Right ventricle myocardium inferior (tissue), 1 donor: ENCODE results near the gene PDCL3. TPM values are rescaled to one million over a fixed set of nuclear protein-coding genes. Genes with fewer than 3 reads are reported as not detected.

Experiments used
- ATAC-seq: fragments of 200-7000 bp; cut with Tn5 transposase; one replicate; pipeline ENCODE4 v1.9.1; 2020; ENCODE audit warnings: mild to moderate bottlenecking, moderate library complexity
- DNase-seq: peaks from one replicate; pipeline ENCODE4 v3.0.0; 2021; ENCODE audit errors: missing footprints
- intact Hi-C: fragments of 100-400 bp; cut with DNase I; formaldehyde crosslinking; loops from one replicate; pipeline ENCODE4 v1.11.0; 2022
- long read RNA-seq: library from polyadenylated mRNA; unstranded; transcript quantifications from one replicate; pipeline ENCODE4 v2.0.0, GENCODE V29; 2021
- total RNA-seq: library from RNA; stranded (reverse); fragmentation: NEBNext Ultra II Directional; extraction: Animal tissue kit (Norgen Biotek cat#: 25700); gene quantifications from one replicate; pipeline ENCODE4 v1.2.1, GENCODE V29; 2021
- donor health status: DM: no; HTN: yes; CAD: no; lungs with severe emphysema.

Gene PDCL3
- total RNA-seq: 29.2 TPM
- long read RNA-seq, transcript PDCL3-201 (6 exons, 1,337 nt): major isoform, 17 of 19 reads
- long read RNA-seq, partial matches to known transcripts: 1 of 19 reads
- long read RNA-seq, other reads (novel, unspliced or antisense): 1 of 19 reads

DNA sequence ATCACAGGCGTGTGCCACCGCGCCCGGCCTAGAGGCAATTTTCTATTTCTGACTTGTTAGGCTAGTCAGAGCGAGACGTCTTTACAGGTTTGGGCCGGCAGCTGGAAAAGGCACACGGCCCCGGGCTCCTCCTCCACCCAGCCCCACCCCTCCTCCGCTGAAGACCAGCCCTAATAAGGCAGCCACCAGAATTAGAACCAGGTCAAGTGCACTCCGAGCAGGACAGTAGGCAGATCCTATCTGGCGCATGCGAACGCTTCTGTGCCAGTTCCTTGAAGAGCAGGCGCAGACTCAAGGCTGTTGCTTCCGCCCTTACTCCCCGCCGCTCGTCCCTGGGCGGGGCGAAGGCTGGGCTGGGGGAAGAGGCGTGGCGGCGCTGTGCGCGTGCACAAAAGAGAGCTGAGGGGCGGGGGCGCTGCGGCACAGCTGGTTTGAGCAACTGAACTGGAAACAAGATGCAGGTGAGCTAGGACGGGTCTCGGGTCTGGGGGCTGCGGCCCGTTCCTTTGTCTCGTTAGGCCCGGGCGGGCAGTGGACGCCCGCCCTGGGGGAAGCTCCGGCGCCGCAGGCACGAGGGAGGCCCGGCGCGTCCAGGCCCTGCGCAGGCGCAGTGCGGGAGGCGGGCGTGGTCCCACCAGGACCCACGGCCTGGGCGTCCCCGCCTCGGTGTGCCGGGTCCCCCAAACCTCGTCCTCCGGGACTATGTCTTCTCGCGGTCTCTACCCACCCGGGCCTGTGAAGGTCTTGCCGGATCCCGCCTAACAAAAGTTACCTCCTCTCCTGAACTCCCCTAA is at the start of gene PDCL3:
Gene PDCL3 (plus strand): TSS at position 381 of the 794 bp plus-strand sequence. CDS start 75 bp downstream, at position 456.
- DNase-seq: peak; percentile 98
- intact Hi-C loops: loop anchor here (5.0 to 10.0 kb wide), 2 partner anchors 146 to 592 kb away; partner anchors contain the start of genes CHST10 and TBC1D8
- ATAC-seq: peak; percentile 98

DNA sequence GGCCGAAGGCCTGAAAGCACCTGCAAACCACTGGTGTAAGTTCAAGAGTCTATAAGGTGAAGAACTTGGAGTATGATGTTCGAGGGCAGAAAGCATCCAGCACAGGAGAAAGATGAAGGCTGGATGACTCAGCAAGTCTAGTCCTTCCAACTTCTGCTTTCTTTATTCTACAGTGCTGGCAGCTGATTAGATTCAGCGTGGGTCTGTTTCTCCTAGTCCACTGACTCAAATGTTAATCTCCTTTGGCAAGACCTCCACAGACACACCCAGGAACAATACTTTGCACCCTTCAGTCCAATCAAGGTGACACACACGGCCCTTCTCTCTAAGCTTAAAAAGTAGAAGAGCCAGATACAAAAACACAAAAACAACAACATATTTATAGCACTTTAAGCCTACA is 49.1 kb upstream of the PDCL3 start:
- DNase-seq (no peak), ATAC-seq (no peak)
- intact Hi-C loops: no loop called here

DNA sequence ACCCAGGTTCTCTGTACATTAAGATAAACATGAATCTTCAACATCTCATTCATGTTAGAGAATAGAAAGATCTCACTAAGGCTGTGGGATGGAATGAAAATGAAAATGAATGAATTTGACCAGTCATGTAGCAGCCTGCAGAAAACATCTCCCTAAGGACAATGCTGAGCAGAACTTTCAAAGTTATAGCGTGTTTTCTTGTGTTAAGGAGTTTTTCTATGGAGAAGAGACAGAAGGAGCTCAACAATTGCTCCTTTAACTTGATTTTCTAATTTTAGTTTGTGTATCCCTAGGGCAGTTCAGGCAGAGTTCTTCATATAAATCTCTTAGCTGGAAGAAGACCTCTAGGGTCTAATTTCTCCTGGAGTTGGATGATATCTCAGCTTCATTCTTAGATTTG is 45.2 kb upstream of the PDCL3 start:
- no peak for ATAC-seq
- no peak for DNase-seq
- intact Hi-C loops: no loop called here

DNA sequence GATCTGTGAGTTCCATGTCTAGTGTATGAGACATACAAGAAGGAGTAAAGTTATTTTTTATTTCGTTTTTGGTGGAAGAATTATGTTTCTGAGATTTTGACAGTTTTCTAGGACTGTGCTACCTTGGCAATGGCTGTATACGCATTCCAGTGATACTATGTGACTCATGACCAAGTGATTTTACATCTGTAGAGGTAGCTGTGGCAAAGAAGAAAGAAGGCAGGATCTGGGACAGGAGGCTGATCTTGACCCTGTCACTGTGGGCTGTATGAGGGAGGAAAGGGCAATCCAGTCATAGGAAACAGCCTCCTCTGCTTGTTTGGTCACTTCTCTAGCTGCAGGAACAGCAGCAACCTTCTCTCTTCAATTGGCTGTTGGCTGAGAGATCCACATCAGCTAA is 44.0 kb upstream of the PDCL3 start:
- DNase-seq (no peak), ATAC-seq (no peak)
- intact Hi-C loops: no loop called here

DNA sequence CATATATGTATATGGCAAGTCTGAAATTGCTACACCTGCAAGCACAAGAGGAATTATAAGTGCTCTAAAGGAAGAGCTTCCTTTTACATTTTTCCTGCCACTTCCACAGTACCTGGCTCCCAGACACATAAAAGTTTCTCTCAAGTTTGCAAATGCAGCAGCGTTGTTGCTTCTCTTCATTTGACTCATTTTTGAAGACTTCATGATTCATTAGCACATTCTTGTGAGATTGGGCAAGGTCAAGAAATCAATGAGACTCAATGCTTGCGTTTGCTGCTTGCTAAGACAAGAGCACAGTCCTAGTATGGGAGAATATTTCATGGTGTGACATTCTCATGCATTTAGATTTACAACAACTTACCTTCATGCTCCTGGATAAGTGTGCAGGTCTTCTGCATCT is 42.6 kb upstream of the PDCL3 start:
- ATAC-seq: no peak
- intact Hi-C loops: no loop called here
- DNase-seq: no peak

DNA sequence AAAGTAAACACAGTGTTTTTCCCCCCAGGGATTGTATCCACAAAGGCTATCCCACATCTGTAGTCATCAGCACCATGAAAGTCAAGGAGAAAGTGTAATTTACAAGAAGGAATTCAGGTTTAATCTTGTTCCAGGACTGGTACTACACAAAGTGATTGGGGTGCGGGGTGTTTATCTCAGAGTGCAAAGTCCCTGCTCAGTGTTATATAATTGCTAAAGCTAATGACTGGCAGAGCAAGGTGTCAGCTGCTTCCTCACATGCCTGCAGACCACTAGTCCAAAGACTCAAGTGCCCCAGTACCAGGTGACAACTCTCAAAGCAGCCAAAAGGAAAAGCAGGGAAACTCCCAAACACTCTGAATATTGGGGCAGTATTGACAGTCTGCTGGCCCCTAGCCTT is 40.4 kb upstream of the PDCL3 start:
- DNase-seq: no peak
- intact Hi-C loops: no loop called here
- no peak for ATAC-seq

DNA sequence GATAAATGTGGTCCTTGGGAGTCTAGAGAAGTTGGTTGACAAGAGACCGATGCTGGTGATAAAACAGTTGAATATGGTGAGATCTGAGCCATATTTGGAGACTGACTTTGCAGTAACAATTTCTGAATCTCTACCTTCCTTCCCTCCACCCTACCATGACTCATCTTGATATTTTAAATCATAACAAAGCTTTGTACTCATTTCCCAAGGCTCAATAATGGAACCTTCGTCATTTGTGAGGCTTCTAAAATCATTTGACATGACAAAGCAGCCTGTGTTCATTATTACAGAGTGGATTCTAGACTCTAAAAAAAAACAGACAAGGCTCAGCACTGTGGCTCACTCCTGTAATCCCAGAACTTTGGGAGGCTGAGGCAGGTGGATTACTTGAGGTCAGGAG is 38.5 kb upstream of the PDCL3 start:
- no peak for DNase-seq
- intact Hi-C loops: no loop called here
- ATAC-seq: no peak

DNA sequence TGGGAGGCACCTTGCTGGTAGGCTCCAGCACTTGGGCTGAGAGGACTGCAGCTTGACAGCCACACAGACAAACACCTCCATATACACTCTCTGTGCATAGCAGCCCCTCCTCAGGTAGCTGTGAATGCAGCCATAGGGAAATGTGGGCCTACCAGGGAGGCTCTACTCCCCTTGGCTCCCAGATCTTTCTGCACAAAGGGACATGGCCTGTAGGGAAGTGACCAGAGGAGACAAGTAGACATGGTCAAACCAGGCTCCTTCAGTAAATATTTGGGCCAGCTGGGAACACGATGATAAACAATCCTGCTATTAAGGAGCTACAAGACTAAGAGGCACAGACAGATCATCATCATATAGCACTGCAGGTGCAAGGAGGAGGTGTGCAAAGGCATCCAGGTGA is 35.9 kb upstream of the PDCL3 start:
- no peak for ATAC-seq
- no peak for DNase-seq
- intact Hi-C loops: no loop called here

DNA sequence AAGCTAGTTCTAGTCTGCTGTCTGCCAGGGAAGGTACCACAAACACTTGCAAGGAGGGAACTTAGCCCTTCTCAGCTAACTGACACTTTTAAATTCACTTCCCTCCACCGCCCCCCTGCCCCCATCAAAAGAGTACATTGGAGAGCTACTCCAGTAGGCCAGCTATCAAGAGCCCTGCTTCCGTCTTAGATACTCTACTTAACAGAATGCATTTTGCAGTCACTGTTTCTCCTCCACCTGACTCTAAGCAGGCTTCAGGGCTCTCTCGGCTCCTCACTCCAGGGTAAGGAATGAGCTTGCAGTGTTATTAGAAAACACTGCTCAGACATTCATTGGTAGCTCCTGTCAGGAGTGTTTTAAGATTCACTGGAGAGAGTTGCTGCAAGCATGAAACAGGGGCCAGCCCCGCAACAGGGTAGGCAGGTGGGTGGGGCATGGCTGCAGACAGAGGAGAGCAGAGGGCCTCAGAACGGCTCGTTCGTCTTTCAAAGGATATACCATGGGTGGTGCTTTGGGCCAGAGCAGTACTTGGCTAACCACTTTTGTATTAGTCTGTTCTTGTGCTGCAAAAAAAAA is 35.3 kb upstream of the PDCL3 start:
- DNase-seq (no peak), ATAC-seq (no peak)
- intact Hi-C loops: no loop called here

DNA sequence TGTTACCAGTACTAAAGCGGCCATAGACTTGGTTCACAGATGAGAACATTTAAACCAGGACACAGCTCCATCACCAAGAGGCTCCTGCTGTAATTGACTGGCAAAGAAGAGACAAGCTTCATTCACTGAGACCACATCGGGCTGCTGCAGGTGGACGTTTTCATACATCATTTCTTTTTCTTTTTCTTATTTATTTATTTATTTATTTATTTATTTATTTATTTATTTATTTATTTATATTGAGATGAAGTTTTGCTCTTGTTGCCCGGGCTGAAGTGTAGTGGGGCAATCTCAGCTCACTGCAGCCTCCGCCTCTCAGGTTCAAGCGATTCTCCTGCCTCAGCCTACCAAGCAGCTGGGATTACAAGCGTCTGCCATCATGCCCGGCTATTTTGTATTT is 33.6 kb upstream of the PDCL3 start:
- intact Hi-C loops: no loop called here
- DNase-seq: no peak
- no peak for ATAC-seq

DNA sequence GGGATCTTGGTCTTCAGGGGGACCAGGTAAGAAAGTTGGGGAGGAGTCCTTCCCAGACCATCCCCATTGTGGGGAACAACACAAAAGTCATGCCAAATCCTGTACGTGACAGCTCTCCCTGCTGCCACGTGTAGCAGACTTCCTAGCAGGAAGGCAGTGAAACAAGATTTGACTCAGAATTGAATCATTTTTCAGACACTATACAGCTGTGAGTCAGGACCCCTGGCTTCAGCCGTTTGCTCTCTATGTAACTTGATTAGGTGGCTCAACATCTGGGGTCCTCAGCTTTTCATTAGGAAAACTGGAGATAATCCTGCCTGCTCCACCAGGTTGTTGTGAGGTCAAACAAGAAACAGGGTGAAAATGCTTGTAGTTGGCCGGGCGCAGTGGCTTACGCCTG is 32.9 kb upstream of the PDCL3 start:
- ATAC-seq: no peak
- no peak for DNase-seq
- intact Hi-C loops: no loop called here

DNA sequence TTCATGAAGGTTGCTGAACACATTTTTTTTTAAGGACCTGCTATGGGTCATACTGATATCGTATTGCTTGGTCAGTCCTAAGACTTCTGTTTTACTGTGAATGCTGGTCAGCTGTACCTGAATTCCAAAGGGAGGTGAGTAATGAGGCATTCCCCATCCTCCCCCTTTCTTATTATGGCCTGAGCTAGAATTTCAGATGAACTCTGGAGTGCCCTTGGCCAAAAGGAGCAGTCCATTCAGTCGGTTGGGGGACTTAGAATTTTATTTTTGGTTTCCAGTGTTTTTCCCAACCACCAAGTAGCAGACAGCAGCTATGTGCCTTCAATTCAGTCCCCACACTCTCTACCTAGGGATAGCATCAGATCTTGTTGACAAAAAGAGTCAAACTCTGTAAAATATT is 26.9 kb upstream of the PDCL3 start:
- intact Hi-C loops: no loop called here
- no peak for ATAC-seq
- no peak for DNase-seq

DNA sequence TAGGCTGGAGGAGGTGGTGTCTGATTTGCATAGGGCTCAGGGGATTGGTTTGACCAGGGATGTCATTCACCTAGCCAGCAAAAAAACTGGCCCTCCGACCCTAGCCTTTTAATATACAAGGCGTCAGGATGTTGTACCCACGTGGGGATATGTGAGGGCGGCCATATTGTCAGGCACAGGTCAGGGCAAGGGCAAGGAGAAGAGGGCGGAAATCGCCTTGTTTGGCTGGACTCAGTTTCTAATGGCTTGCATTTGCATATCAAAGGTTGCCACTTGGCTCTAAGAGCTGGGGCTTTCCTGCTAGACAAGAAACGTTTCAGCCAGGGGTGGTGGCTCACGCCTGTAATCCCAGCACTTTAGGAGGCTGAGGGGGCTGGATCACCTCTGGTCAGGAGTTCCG is 24.9 kb upstream of the PDCL3 start:
- intact Hi-C loops: no loop called here
- ATAC-seq: no peak
- DNase-seq: no peak

DNA sequence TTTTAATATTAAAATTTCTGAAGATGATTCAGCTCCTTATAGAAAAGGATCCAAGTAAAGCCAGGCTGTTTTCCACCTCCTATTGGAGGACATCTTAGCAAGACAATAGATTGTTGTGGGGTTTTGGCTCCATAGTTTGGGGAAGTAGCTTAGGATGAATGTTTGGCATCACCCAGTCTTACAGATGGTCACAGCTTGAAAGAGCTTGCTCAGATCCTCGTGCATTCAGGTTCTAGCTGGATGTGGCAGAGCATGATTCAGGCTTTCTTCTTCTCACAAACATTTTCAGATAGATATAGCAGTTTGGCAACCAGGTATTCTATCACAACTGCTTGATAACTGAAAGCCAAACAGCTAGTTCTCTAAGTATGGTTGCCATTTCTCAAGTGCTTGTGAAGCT is 23.6 kb upstream of the PDCL3 start:
- ATAC-seq: no peak
- intact Hi-C loops: no loop called here

DNA sequence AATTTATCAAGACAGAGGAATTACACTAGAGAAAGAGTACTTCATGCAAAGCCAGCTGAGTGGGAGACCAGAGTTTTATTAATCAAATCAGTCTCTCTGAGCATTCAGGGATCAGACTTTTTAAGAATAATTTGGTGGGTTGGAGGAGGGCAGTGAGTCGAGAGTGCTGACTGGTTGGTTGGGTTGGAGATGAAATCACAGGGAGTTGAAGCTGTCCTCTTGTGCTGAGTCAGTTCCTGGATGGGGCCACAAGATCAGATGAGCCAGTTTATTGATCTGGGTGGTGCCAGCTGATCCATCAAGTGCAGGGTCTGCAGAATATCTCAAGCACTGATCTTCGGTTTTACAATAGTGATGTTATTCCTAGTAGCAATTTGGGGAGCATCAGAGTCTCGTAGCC is 21.4 kb upstream of the PDCL3 start:
- ATAC-seq: no peak
- no peak for DNase-seq
- intact Hi-C loops: no loop called here

More for the DNA sequence above, 23.6 kb upstream of the PDCL3 start:
- no peak for DNase-seq

DNA sequence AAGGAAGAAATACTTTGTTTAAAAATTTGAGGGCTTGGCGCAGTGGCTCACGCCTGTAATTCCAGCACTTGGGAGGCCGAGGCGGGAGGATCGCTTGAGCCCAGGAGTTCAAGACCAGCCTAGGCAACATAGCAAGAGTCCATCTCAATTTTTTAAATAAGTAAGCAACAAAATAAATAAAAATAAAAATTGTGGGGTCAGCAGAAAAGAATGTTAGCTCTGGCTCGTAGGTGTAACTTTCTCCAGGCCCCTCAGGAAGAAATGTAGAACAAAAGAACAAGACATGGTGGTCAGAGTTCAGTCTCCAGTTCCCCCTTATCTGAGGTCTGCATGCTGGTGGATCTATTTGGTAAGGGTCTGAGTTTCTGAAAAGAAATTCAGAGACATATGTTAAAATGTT is 20.4 kb upstream of the PDCL3 start:
- ATAC-seq (no peak), DNase-seq (no peak)
- intact Hi-C loops: no loop called here

DNA sequence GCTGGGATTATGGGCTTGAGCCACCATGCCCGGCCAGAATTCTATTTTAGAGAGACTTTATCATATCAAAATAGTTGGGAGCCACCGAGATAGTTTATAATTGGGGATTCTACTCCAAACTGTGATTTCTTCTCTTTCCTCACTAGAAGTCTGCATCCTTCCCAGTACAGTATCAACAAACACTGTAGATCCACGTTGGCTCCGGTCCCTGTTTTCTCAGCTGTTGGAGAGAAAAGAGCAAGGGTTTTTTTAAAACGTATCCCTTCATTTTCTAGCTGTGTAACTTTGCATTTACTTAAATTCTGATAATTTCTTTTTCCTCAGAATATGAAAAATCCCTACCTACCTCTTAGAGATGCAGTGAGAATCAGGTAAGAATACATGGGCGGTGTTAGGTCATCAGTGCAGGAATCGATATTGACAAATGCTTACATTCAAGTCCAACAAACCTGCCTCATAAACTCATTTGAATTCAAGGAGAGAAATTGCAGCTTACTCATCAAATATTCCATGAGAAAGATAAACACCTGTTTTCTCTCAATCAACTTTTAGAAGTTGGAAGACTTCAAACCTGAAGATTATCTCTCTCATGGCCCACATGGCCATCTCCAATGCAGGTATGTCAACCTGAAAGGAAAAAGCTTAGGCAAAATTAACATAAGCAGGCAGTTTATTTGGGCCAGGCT is 17.7 kb upstream of the PDCL3 start:
- DNase-seq (no peak), ATAC-seq (no peak)
- intact Hi-C loops: no loop called here

DNA sequence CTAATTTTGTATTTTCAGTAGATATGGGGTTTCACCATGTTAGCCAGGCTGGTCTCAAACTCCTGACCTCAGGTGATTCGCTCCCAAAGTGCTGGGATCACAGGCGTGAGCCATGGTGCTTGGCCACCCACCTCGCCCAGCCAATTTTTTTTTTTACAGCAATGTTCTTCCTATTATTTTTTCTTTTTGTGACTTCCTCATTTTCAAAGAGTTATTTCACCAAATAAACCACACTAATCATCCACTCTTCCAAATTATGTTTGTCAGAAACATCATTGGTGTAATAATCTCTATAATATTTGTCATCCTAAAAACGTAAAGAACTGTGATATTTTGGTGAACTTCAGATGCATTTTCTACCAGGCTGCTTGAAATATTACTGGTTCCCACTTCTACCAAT is 16.3 kb upstream of the PDCL3 start:
- no peak for ATAC-seq
- intact Hi-C loops: no loop called here
- no peak for DNase-seq

DNA sequence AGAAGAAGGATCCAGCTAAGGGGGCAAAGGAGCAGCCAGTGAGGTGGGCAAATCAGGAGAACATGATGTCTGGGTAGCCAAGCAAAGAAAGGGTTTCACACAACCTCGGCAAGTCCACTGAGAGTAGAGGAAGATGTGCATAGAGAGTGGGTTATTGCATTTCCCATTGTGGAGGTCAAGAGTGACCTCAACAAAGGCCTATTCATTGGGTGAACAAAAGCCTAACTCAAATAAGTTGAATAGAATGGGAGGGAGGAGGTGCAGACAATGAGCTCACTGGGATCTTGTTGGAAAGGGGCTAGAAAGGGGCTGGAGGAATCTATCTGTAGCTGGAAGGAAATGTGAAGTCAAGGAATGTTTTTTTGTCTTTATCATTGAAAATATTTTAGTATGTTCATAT is 14.0 kb upstream of the PDCL3 start:
- DNase-seq (no peak), ATAC-seq (no peak)
- intact Hi-C loops: no loop called here

DNA sequence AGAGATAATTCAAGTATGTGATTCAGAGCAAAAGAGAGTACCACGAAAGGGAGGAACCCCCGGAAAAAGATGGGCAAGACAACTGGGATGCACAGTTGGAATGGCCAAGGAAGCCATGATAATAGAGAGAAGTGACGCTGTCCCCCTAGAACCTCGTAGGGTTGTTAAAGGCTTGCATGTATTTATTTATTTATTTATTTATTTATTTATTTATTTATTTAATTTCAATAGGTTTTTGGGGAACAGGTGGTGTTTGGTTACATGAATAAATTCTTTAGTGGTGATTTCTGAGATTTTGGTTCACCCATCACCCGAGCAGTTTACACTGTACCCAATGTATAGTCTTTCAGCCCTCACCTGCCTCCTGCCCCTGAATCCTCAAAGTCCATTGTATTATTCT is 11.5 kb upstream of the PDCL3 start:
- no peak for DNase-seq
- no peak for ATAC-seq
- intact Hi-C loops: no loop called here
